HG03064 (cell line): ENCODE data around the gene EML1.

Source experiments
- ATAC-seq: cut with Tn5 transposase; IDR thresholded peaks from one replicate; pipeline ENCODE4 v1.9.1; 2021; ENCODE audit warnings: low read depth; ENCODE audit not compliant: unreplicated experiment

The EML1 gene

DNA sequence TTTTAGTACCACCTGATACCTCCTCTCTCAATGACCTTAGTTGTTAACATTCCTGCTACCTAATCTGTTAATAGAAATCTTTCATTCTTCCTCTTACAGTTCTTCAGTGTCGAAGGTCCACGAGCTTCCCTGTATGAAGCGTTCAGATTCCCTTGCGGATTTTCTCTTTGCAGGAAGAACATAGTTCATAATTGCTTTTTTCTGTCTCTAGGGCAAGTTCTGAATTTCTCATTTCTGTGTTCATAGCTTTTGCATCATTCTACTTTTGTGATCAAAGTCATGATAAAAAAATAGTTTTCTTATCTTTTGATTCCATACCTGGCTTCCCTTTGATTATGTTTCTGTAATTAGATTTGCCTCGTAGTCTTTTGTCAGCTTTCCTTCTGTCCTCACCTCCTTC lies 94.9 kb downstream of the EML1 start:
- ATAC-seq: no peak

DNA sequence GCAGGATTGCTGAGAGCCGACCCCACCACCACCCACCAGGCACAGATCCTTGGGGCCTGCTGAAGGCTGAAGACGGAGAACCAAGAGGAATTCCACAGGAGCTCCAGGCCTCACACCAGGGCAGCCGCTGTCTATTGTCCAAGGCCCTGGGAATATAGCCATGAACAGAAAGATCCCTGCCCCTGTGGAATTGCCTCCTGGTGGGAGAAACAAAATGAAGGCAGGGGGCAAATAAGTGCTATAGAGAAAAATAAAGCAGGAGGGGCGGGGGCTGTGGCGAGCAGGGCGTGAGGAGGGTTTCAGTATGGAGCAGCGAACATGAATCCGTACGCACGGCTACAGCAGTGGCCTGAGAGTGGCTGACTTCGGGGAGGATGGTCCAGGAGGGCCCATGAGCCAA lies 96.1 kb downstream of the EML1 start:
- ATAC-seq: no peak

DNA sequence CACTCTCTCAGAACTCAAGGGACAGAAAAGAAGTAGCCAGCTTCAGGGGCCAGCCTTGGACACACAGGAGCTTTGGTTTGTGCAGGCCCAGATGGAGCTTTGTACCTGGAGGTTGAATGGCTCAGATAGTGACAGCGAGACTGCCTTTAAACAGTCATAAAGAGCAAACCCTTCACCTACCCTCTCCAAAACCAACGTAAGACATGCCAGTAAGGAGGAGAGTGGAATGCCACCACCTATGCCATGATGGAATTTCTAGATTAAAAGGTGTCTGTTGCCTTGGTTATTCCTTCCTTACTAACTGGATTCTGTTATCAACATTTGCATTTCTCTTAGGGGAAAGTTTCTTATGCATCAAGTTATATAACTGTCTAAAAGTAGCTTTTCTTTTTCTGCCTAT lies 98.1 kb downstream of the EML1 start:
- no peak for ATAC-seq

DNA sequence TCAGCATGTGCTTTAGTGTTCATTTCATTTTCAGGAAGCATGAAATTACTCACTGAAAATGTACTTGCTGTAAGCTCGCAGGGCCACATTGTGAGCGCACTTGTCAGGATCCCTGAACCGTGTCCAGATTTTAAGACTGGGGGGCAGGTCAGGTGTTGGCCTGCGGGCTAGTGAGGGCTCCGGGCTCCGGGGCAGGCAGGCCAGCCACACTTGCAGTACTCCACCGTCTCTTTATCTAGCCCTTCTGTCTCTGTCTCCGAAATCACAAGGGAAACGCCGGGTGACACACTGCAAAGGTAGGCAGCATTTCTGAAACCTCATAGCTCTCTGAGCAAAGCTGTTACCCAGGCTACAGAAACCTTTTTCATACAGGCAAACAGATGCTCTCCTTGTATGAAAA lies 98.7 kb downstream of the EML1 start:
- ATAC-seq: no peak

DNA sequence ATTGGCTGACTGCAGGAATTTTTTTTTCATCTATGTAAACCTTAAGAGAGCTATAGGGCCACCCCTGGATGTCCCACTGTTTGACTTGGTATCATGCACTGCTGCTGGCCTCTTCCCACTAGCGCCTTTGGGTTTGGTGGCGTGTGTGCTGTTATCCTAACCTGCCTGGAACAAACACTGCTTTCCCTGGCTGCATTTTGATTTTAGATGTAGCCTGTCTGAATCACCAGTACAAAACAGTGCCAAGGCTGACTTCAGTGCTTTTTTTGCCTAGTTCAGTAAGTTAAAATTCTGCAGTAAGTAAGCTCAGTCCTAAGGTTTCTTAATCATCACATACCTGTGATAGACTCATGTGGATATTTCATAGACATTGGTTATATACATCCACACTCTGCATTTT lies 99.2 kb downstream of the EML1 start:
- no peak for ATAC-seq

DNA sequence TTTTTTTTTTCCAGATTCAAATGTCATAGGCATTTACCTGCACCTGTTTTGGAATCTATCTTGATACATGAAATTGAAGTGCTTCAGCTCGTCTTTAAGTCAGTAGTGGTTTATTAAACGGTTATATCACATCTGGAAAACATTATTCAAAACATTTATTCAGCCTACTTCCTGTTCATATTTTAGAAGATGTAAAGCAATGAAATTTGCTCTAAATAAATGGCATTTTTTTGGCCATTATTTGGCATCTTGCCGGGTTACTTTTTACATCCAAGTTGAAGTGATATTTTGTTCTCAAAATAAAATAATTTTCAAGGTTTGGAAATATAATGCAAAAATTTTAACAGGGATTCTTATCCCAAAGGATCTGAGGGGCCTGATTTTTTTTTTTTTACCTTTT lies 103.1 kb downstream of the EML1 start:
- no peak for ATAC-seq

DNA sequence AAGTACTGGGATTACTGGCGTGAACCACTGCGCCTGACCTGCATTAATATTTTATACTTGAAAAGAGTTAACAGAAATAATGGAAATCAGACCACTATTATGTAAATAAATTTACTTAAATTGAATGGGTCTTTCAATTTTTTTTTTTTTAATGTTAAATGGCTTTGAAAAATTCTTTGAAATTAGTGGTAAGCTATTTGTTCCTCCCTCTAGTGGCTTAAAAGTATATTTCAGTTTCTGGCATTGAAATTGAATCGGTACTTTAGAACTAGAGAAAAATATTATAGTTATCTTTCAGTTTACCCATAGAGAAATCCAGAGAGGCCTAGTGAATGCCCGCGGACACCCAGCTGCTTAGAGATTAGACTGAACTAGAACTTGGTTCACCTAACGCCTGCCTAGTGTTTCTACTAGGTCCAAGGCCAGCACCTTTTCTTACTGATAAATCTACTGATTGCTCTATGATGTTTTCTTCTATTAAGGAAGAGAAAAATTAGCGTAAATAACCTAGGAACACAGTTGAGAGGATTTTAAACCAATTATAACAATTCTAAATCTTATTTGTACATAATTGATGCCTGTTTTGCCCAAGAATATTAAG lies 106.5 kb downstream of the EML1 start:
- no peak for ATAC-seq

DNA sequence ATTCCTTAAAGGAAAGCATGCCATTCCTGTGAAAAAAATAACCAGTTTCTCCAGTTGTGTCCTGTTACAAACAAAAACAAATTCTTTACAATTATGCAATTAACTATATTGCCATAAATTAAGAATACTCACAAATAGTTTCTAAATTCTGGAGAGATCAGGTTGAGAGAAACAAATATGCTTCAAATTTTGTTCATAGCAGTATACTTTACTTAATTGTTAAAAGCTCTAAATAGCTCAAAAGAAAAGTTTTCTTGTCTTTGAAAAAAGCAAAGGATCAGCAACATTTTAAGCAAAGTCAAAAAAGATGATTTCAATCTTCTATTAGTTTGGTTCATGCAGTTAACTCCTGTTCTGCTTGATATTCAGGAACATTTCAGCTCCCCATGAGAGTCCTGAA lies 109.7 kb downstream of the EML1 start:
- ATAC-seq: no peak

DNA sequence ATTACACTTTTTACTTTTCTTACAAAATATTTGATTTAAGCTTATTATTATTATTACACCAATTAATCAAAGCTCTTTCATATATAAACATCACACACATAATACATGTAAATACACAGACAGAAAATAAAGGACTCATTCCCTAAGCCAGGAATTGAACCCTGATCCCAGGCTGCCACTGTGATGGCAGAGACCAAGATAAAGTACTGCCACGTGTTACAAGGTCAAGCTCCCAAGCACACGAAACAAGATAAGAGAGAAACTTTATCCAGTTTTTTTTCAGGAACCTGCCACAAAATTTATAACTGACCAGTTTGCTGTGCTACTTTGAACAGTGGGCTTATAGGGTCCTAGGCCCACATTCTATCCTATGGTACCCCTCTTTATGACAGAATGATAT lies 111.3 kb downstream of the EML1 start:
- ATAC-seq: no peak

DNA sequence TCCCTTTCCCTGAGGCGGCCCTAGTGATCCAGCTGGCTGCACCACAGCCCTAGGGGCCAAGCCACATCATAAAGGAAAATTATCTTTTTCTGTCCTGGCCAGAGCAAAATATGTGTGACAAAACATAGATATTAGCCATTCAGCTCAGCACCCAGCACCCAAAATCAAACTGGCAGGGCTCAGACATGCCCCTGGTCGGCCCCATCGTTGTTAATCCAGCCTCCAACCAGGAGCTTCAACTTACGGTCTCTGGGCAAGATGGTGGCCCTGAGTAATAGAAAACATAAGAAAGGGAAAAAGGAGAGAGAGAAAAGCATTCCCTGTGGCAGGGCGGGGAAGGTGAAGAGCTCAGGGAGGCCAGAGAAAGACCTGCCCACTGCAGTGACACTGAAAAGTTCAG lies 111.9 kb downstream of the EML1 start:
- no peak for ATAC-seq

DNA sequence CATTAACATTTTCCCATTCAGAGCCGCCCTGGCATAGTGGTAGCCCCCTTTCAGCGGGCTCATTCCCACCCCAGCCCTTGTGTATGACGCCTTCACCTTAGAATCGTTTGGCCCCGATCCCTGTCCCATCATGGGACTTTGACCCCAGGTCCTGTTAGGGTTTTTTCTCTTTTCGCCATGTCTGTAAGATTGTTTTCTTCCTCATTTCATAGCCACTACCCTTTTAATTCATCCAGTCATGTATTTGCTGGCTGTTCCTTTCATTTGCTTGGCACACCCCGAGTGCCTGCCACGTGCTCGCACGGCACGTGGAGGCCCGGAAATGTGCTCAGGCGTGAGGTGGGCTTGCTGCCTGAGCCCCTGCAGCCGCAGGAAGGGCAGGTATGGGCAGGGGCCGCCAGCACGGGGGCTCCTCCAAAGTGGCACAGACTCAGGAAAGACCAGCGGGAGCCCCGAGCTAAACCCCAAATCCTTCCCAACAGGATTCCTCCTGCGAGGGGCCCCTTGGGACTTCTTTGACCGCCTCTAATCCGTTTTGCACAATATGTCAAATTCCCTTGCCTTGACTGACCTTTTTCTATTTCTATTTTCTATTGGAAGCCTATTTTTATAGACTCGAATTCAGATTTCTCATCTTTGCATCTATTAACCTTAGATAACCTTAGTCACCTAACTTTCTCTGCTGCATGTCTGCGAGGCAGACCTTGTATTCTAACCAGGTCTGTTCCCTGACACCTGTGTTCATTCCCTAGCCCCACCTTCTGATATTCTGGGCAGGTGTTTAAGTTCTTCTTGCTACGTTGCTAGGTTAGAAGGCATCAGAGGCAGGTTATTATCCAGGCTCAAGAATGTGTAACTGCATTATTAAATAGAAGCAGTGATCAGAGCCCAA lies 114.8 kb downstream of the EML1 start:
- no peak for ATAC-seq

DNA sequence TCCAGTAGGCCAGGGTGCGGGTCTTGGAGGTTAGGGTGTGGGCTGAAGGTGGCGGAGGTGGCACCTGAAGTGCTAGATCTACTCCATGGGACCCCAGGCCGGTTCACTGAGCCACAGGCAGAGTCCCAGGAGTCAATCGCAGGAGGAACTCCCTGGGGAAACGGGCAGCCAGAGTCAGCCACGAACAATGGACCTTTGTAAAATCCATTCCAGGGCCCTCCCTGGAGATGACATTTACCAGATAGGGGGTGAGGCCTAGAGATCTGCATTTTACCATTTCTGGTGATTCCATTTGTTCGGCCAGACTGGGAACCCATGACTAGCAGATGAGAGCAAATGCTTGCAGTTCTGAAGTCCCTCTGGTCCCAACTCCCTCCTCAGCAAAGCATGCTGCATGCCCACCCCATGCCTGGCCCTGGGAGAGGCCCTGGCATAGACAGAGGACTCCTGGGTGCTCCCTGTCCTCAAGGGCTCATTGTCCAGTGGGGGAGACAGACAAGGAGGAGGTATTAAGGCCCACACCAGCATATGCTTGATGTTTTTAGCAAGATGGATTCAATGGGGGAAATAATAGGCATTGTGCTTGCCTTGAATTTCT lies 115.5 kb downstream of the EML1 start:
- no peak for ATAC-seq

DNA sequence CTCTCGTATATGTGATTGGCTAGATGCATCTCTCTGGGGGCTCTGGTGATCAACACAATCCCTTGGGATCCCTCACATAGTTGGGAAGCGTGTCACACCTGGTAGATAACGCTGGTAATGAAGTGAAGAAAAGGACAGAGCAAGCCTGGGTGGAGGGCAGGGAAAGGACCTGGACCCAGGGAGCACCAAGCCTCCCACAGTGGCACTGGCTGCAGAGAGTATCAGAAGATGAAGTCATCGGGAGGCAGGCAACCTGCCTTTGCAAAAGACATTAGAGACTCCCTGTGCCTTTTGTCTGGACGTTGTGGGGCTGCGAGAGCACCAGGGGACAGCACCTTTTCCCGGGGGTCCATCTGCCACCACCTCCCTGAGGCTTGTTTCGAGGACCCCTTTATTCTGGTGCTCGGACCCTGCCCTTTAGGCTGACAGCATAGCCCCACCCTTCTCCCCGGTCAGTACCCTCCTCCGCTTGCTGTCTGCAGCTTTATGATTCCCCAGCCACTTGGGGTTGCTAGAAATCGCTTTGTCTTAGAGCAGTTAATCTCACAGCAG lies 116.4 kb downstream of the EML1 start:
- ATAC-seq: no peak

DNA sequence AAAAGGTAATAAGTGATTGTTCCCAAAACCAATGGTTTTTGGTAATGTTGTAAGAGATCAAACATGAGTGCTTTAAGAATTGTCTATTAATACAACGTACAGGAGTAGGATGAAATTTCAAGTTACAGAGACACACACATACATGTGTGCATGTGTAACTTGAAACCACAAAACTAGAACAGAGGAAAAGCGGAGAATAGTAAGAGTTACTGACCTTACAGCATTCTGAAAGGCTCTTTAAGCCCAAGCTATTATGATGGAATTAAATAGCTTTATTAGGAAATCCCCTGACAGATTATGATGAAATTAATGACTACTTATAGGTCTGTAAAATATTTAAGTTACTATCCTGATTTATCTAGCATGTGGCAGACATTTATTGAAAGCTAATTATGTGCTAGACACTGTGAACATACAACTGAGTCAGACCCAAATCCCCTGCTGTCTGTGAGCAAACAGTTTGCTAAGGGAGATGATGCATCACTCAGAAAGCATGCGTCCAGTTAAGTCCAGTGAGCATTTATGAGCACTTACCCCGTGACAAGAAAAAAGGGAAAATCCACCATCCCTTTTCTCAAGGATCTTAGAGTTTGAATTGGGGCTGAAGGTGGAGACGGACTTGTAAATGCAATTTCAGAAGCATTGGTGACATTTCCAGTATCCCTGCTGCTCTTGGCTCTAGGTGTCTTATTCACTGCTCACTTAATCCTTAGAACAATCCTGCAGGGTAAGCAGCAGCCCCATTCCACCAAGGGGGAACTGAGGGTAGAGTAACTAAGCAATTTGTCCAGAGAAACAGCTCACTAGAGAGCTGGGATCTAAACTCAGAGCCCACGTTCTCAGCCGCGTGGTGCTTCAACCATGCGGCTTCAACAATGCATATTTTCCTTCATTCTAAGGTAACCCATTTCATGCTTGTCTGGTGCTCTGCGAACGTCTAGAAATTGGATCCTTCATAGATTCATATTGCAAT lies 117.4 kb downstream of the EML1 start:
- ATAC-seq: no peak

DNA sequence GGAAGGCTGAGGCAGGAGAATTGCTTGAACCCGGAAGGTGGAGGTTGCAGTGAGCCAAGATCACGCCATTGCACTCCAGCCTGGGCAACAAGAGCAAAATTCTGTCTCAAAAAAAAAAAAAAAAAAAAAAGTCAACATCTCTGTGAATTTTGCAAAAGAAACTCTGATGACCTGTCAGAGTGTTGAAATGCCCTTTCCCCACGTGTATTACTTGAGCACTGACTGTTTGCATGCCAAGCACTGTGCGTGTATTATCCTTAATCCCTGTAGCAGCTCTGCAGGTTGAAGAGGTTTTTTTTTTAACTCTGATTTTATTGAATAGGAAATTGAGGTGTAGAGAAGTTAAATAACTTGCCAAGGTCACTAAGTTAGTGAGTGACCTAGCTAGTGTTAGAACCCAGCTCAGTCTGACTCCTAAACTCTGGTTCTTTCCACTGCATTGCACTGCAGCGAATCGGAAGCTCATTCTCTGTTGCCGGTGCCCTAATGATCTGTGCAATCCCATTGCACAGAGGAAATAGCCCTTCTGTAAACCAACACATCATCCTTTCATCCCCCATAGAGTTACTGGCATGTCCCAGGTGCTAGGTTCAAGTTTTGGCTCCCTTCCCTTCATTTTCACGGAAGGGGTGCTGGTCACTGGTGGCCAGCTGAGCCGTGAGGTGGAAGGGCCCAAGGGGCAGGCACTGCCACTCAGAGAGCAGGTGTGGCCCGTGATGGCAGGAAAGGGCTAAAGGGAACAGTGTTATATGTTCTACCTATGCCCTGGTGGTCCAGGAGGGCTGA lies 122.3 kb downstream of the EML1 start:
- no peak for ATAC-seq

DNA sequence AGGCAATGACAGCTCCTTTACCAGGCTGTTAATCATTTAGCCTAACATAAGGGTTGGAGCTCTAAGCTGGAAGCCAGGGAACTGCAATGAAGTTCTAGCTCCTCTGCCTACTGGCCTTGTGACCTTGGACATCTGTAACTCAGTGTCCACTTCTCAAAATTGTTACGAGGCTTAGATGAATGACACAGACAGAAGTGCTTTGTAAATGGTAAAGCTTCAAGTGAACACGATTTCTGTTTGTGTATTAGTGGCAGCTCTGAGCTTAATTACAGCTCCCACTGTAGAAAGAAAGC lies 122.8 kb downstream of the EML1 start:
- ATAC-seq: no peak

DNA sequence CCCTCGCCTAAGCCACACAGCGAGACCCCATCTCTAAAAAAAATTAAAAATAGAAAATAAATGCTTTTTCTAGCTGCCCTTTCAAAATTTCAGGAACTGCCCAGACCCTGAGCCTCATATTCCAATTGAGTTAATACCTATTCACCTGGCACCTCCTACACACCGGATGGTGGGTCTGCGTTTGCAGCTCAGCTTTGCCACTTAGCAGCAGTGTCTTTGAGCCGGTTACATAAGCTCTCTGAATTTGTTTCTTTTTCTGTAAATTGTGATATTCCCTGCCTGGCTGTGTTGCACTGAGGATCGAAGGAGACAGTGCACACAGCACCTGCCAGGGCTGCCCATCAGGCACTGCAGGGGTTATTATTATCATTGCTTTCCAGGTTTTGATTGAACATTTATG lies 125.6 kb downstream of the EML1 start:
- no peak for ATAC-seq

DNA sequence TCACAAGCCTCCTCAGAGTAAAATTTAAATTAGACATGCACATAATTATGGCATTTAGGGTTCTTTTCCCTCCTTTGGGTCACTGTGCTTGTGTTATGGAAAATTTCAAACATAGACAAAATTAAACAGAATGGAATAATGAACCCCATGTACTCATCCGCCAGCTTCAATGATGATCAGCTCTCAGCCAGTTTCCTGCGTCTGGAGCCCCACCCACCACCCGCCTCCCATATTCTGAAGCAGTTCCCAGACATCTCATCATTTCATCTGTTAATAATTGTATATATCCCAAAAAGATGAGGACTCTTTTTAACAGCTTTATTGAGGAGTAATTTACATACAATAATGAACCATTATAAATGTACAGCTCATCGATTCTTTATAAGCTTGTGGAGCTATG lies 128.2 kb downstream of the EML1 start:
- no peak for ATAC-seq

DNA sequence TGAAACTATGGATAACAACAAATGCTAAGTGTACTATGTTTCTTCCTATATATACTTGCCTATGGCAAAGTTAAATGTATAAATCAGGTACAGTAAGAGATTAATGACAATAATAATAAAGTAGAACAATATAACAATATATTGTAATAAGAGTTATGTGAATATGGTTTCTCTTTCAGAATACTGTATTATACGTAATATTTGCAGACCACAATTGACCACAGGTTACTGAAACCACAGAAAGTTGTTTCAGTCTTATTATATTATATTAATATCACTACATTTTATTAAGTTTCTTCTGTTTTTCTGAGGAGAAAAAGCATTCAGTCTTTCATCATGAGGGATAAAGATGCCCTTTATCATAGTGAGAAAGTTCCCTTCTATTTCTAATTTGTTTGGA lies 131.2 kb downstream of the EML1 start:
- ATAC-seq: no peak

DNA sequence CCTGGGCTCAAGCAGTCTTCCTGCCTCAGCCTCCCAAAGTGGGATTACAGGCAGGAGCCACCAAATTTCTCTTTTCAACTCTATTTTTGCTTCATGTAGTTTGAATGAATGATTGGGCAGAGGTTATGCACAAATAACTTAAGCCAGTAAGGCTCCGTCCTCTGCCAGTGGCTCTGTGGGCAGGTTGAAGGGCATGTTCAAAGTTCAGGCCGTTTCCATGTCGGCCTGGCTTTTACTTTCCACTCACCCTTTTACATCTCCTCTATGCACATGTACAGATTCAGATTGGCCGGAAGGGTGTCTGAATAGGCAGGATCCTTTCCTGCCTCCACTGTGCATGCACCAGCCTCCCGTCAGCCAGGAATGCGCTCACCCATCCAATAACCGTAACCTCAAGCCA lies 132.3 kb downstream of the EML1 start:
- ATAC-seq: no peak
